Right renal pelvis (tissue), 4 donors: ENCODE results near the gene APCDD1L. TPM values are rescaled to one million over a fixed set of nuclear protein-coding genes. Genes with fewer than 3 reads are reported as not detected.

Experiments
- DNase-seq, 4 donors: peaks; one replicate each; pipeline ENCODE4 v3.0.0-alpha.2; 2013; ENCODE audit warnings: low read depth in 4 of 4, low spot score in 3 of 4, missing footprints in 1 of 4
- polyA plus RNA-seq, 4 donors: library from polyadenylated mRNA; unstranded; fragments of 120-200 nt; gene quantifications; one replicate each; pipeline ENCODE4 v1.2.1, GENCODE V29; 2013; ENCODE audit not compliant: insufficient read length in 4 of 4

Gene APCDD1L
- polyA plus RNA-seq, 4 donors, result 10.2 to 16.4 (median 14.0) TPM

DNA sequence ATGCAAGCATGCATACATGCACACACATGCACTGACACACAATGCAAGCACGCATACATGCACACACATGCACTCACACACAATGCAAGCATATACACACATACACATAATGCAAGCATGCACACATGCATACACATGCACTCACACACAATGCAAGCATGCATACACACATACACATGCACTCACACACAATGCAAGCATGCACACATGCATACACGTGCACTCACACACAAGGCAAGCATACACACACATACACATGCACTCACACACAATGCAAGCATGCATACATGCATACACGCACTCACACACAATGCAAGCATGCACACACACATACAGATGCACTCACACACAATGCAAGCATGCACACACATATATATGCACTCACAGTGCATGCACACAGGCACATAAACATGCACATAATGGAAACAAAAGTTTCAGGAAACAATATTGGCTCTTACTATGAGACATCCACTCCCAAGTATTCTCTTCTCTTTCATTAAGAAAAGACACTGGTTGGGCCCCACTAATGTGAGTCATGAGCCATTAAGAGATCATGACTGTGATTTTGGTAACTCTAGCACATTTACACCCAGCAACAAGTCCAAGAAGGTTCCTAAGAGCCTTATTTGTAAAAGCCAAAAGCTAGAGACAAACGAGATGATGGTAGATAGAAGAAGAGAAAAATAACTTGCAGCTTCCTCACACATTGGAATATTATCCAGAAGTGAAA, 22.2 kb downstream of the APCDD1L start:
- DNase-seq, result no peak

DNA sequence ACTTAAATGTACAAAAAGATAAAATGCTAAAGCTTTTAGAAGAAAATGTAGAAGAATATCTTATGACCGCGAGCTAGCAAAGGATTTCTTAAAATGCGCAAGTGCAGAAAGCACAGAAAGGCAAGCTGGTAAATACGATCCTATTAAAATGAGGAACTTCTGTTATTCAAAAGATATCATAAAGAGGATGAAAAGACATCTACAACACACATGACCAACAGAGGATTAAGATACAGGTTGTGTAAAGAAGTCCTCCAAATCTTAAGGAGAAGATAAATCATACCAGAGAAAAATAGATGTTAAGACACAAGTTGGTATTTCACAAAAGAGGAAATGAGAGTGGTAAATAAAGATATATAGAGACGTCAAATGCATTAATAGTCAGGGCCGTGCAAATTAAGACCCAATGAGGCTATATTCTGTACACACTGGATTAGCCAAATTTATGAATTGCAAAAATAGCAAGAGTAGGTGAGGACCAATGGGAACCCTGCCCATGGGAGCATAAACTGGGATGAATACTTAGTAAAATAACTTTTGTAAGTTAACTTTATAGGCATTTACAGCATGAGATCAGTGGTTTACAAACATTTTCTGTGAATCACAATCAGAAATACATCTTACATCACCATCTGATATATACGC, 23.0 kb downstream of the APCDD1L start:
- no peak for DNase-seq

DNA sequence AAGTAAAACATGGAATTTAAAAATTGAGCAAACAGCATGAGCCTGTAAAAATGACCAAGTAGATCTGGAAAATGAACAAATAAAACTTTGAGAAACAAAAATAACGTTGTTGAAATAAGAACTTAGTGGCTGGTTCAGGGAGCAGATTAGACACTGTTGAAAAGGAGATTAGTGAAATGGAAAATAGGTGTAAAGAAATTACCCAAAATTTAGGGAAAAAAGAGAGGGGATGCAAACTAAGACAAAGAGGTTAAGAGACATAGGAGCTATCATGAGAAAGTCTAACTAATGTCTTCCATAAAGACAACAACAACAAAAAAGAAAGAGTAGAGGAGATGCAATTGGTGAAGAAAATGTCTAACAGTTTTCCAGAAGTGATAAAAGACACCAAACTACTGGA, 29.0 kb downstream of the APCDD1L start:
- DNase-seq, result no peak

DNA sequence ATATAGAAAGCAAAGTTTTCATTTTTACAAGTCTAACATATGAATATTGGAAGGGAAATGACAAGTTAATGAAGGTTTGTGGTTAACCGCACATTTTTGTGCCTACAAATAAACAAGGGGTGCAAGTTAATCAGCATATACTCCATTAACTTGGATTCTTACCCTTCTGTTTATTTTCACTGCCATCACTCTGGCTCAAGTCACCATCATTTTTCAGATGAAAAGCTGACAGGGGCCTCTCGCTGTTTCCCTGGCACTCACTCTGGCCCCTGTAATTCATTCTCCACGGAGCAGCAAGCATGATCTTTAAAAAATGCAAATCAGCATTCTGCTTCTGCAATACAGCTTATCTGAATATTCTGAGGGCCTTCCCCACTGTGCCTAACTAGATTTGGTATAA, 29.8 kb downstream of the APCDD1L start:
- no peak for DNase-seq

DNA sequence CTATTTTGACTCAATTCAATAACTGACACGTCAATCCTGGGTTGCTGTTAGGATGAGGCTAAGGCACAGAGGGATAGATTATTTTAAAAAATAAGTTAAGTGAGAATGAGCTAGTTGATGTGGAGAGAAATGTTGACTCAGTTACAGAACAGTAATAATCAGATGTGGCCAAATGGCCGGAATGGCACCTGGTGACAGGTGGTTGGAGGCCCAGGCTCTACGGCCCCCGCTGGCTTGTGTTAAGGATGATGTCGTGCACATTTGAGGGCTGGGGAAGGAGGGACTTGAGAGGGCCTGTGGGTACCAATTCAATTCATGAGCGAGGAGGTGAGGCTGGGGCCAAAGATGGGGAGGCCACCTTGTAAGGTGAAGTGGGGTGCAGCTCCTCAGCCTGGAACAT, 31.7 kb downstream of the APCDD1L start:
- DNase-seq, result no peak

DNA sequence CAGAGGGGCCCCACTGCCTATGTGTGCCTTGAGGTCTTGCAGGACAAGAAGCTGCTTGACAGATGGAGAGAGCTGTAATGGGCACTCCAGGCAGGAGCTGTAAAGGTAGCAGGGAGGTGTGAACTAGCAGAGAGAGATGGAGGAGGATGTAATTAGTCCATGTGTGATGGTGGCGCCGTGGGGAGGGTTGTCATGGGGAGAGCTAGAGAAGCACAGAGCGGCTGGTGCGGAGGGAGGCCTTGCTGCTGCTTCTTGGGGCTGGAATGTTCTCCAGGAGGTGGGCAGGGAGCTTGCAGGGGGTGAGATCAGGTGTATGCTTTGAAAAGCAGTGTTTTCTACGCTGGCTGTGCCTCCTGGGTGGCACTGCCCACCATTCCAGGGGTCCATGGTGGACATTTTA, 32.1 kb downstream of the APCDD1L start:
- DNase-seq, result no peak

DNA sequence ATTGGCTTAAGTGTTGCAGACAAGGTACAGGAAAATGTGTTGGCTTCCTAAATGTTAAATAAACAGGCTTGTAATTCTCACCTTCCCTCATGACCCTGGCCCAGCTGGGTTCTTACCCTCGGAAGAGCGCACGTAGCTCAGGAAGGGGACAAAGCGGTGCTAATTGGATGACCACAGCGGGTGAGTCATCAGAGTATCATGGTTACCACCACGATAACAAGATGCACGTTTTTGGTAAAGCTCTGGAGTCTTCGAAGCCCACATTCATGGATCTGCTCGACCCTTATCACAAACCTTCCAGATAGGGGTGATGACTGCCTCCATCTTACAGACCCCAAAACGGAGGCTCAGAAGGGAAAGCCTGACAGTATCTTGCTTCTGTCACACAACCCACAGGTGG, 32.8 kb downstream of the APCDD1L start:
- DNase-seq, result no peak

DNA sequence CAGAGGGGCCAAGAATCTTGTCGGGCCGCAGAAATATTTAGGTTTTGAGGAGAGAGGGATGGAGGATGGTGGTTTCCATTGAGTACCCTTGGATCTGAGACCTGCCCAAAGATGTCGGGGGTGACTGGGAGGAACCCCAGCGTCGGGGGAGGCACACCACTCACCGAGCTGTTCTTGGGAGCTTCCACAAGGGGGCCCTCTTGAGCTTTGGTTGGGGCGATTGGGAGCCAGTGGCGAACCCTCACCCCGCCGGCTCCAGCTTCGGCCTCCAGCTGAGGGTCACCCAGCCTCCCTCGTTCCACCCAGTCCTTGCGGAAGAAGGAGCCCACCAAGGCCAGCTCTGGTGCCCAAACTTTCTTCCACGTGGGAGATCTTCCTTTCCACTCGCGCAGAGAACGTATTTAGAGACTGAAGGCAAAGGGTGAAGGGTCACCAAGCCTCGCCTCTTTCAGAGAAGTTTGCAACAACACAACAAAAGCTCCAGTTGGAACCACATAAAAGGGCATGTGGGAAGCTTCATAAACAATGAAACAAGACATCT, 33.6 kb downstream of the APCDD1L start:
- peak in 3 of 4 donors; percentile 35 to 43 (median 41) for DNase-seq

DNA sequence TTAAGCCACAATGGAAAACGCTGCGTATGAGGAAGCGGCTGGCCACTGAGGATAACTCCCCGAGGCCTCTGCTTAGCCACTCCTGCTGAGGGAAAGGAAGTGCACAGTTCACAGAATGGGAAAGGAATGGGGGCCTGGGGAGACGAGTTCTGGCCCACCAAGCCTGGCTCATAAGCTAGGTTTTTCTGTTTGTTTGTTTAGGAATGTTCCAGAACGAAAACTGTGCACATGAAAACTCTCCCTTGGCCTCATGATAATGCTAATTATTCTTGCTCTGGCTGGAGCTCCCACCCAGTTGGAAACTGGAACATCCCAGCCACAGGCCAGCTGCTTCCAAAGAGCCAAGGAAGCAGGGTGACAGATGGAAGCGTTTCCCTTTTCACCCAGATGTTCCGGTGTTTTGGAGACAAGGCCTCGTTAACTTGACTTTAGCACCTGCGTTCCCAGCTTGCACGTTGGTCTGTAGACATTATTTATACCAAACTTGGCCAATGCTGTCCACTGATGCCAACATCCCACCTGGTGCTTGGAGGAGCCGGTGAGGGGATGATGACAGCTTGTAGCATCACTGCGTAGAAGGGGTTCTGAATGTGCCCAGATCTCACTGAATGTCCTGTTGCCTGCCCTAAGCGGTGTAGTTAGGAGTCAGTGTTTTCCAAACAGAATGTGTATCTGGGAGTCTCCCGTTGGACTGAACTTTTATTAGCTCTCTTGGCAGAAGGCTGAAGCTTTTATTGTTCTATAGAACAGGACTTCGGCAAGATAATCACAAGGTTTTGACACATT, 34.5 kb downstream of the APCDD1L start:
- DNase-seq, result no peak

DNA sequence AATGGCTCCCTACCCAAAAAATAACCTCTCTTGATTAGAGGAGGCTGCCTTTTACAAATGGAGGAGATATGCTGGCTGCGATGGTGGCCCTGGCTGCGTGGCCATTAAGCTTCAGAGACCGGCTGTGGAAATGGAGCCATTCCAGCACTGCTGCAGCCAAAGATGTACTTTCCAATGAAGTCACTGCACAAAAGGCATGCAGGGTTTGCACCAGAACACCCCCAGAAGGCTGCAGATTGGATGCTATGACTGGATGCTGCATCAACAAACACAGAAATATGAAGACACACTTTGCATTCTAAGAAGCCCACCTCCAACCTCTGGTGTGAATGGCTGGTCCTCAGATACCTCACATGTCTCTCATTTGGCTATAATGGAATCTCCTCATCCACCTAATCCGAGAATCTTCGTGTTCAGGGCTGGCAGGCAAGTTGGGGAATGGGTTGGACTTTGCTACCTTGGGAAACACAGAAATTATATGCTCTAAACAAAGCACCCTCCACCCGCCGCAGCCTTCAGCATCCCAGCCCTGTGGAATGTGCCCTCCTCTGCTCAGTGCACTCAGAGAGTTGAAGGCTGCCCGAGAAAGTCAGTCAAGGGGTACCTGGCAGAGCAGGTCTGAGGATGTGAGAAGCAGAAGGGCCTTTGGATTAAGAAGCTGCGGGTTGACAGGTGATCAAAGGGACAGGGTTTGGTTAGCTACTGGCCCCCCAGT, 35.3 kb downstream of the APCDD1L start:
- DNase-seq, result no peak

DNA sequence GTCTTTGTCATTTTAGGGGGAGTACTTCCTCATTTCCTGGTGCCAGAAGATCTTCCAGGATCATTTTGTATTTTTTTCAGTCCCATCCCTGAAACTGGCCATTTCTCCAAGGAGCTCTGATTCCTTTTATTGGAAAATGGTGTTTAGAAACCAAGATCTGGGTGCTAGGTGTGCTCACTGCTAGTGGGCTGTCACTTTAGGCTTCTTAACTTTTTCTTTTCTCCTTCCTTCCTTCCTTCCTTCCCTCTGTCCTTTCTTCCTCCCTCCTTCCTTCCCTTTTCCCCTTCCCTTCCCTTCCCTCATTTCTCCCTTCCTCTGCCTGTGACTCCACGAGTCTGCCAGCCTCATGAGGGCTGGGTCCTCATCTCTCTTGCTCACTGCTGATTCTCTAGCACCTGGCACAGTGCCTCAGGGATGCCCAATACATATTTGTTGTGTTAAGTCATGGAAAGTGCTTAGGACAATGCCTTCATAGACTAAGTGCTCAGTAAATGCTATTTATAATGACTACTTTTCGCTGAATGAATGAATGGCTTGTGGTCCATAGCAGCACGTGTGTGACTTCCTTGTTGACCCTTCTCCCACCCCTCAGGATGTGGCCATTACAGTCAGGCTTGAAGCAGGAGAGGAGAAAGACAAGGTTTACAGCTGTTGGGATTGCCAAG, 36.9 kb downstream of the APCDD1L start:
- no peak for DNase-seq

DNA sequence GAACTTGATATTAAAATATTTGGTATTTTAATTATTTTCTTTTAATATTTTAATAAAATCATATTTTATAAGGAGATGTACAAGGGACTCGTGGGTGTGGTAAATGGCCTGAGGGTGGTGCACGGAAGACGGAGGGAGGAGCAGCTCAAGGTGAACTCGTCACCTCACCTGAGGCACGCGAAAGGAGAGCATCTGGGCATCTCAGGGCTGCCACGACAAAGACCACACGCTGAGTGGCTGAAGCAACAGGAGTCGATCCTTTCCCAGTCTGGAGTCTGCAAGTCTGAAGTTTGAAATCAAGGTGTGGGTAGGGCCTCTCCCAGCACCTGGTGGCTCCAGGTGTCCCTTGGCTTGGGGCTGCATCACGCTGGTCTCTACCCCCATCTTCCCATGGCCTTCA, 39.7 kb downstream of the APCDD1L start:
- DNase-seq, result no peak

DNA sequence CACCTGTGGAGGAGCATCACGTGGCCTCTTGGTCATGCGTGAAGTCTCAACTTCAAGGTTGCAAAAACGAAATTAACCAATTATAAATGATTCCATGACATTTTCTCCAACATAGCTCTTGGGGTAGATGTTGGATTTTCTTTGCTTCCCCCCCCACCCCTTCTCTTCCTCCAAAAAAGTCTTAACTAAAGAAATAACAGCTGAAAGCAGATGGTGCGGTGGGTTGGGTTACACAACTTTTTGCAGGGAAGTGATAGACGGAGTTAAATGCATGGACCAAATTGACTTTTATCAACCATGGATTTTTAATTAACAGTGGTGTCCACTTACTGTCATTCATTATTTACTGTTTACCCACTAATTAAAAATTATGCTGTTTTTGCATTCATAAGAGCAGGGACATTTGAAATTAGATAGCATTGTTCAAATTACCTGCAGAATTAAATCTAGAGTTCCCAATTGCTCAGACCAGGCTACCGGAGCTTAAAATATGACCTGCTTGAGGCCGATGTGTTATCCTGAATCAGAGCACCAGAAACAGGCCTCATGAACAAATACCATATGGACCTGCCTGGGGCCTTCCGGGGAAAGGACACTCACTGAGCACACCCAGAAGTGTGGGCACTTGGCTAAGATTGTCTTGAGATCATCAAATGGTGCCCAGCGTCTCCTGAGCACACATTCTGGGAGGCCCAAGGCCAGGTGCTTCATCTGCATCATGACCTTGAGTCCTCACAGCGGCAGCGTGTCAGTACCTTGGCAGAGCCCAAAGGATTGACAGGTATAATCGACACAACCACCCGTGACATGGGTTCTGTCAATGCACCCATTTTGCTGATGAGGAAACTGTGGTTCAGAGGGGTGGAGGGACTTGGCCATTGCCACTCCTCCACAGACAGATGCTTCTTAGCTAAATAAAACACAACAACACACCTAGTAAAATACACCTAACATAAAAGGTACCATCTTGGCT, 41.5 kb downstream of the APCDD1L start:
- no peak for DNase-seq

DNA sequence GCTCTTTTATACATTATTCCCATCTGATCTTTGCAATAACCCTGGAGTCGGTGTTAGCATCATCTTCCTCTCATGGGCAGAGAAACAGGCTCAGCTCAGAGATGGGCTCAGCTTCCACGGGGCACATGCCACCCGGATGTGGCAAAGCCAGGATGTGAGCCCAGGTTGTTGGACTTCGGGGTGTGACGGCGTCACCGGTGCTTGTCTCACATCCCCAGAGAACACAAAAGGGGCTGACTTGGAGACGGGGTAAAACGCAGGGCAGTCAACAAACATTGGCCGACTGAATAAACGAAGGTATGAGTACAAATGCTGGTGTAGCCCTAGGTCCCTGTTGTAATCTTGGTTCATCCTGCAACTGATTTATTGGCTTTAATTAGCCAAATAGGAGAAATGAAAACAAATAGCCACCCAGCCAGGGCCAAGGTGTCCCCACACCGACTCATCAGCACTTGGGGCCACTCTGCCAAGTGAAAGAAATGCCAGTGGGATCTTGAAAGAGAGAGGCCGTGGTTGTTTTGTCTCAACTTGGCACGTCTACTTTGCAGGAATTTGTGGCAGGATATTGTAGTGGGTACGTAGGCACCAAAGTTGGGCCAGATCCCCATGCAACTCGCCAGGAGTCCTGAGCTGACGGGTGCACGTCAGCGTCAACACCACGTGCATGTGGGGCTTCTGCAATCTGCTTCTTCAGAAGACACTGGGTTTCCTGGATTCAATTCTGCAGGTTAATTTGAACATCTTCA, 42.8 kb downstream of the APCDD1L start:
- DNase-seq, result no peak

DNA sequence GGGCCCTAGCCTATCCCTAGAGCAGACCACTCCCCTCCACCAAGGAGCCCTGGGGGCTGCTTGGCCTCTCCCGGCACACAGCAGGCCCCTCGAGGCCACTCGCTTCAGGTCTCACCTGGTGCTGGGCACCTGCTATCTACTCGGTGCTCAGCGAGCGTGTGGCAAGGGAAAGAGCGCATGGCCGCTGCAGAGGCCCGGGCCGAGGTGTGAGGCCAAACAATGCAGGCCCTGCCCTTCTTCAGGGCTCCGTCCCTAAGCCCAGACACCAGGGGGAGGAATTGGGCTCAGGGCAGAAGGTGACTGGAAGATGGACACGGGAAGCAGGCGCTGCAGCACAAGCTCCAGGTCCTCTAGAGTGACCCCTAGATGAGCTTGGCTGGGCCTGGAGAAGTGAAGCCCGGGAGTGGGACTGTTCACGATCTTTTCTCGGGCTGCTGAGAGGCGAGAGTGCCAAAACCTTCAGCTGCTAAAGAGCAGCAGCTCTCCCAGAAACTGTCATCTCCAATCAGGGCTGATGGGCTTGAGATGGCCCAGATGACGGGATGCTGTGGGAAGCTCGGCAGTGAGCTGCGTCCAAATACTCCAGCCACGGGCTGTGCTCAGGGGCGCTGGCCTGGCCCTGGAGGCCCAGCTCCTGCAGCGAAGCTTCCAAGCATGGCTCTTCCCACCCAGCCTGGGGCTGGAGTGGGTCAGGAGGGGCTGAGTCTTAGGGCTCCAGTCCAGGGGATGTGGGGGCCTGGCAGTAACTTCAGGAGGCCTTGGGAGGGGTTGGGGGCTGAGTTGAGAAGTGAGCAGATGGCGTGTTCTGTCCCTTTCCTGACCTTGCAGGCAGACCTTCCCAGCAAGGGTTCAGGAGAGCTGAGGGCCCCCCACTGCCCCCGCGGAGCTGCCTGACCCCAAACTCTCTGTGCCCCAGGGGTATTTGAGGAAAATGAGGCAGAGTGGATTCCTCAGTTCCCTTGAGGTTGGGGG, 43.7 kb downstream of the APCDD1L start:
- peak; percentile 57 to 73 (median 62) for DNase-seq

DNA sequence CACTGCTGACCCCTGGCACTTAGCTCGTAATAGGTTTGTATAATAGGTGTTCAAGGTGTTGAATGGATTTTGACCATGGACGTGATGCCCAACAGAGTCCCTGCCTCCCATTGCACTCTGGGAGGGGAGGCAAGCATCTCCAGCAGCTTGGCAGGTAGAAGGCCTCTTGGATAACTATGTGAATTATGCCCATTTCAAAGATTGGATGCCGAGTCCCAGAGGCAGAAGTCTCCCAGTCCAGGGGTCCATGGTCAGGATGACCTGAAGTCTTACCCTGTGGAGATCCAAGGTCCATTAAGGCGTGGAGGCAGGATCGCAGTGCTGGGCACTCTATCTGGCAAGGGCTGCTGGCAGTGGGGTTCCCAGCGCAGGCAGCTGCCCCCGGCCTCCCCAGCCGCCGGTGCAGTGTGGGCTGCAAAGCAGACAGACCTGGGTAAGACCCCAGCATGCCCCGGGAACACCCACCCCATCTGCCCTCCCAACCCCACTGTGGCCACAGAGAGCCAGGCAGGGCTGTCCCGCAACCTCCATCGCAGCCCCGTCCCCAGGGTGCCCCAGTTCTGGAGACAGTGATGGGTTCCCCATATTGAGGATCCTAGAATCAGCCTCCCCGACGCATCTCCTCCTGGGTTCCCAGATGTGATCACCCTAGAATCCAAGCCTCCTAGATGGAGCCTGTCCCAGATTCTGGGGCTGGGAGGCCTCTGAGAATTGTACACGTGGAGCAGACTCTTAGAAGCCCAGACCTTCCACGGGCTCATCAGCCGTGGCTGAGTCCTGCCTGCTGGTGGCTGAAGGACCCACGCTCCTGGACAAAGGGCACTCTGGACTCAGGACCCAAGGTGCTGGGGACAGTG, 44.6 kb downstream of the APCDD1L start:
- no peak for DNase-seq
